GM19467 (cell line): ENCODE measurements around the gene MYO9B.
"Not testable (repeated sequence)": the region's sequence is repeated elsewhere in the genome, so short reads cannot be mapped to it uniquely, and the experiment has no call there.

ENCODE experiments used
- ATAC-seq: cut with Tn5 transposase; IDR thresholded peaks from one replicate; pipeline ENCODE4 v1.9.1; 2021; ENCODE audit warnings: mild to moderate bottlenecking, moderate library complexity; ENCODE audit not compliant: unreplicated experiment

Gene MYO9B

DNA sequence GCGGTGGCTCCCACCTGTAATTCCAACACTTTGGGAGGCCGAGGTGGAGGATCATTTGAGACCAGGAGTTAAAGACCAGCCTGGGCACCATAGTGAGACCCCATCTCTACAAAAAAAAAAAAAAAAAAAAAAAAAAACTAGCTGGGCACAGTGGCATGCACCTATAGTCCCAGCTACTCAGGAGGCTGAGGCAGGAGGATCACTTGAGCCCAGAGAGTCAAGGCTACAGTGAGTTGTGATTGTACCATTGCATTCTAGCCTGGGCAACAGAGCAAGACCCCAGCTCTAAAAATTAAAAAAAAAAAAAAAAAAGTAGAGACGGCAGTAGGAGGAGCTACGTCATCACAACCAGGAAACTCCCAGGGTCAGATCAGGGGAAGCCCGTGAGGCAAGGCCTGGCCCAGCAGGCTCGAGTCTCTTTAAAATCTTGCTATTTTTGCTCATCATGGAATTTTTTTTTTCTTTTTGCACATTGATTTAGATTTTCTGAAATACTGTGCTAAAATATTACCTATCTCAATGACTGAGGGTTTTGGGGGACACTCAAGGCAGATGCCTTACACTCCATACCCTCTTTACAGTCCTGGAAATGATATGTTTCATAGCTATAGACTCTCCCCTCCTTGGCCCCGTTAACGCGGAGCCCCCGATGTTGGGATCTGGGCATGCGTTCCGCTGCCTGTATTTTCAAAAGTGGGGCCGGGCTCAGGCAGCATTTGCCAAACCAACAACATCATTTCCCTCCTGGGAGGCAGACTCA is 95.1 kb downstream of the MYO9B start:
- no peak for ATAC-seq

DNA sequence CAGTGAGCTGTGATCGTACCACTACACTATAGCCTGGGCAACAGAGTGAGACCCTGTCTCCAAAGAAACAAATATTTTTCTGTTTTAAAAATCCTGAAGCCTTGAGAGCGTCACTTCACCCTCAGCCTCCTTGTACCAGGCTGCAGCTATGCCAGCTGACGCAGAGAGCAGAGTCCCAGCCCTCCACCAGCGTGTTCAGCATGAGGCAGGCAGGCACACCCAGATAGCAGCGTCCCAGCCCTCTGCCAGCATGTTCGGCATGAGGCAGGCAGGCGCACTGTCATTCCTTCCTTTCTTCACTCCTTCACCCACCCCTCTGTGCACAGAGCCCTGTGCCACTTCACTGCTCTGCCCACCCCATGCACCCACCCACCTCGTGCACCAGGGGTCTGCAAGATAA is 96.3 kb downstream of the MYO9B start:
- ATAC-seq: no peak

DNA sequence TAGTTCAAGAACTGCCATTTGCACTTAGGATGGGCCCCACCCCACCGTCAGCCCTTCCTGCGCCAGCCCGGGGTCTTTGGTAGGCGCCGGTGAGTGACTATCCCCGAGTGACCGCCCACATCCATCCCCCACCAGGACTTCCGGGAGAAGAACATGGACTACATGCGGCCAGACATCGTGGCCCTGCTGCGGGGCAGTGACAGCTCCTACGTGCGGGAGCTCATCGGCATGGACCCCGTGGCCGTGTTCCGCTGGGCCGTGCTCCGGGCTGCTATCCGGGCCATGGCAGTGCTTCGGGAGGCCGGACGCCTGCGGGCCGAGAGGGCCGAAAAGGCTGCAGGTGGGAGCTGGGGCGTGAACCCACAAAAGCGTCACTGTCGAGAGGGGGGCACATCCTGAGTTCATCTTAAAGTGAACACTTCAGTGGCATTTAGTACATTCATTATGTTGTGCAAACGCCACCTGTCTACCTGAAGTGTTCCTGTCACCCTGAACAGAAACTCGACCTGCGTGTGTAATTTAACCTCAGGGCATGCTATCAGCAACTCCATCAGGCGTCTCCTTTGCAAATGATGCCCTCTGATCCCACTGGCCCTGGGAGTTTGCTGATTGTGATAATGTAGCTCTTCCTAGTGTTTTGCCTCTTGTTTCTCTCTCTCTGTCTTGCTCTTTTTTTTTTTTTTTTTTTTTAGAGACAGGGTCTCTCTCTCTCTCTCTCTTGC is 97.2 kb downstream of the MYO9B start:
- ATAC-seq: no peak

DNA sequence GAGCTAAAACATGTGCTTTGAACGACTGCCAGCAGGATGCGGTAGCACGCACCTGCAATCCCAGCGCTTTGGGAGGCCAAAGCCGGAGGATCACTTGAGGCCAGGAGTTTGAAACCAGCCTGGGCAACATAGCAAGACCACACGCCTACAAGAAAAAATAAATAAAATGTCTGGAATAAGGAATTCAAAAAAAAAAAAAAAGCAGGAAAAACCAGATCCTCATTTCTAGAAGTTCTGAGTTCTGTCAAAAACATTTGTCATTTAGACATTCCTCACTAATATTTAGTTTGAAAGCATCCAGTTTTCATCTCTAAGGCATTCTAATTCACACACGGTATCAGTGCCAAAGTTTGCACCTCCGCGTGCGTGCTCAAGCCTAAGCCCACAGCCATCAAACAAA is 102.7 kb downstream of the MYO9B start:
- no peak for ATAC-seq

DNA sequence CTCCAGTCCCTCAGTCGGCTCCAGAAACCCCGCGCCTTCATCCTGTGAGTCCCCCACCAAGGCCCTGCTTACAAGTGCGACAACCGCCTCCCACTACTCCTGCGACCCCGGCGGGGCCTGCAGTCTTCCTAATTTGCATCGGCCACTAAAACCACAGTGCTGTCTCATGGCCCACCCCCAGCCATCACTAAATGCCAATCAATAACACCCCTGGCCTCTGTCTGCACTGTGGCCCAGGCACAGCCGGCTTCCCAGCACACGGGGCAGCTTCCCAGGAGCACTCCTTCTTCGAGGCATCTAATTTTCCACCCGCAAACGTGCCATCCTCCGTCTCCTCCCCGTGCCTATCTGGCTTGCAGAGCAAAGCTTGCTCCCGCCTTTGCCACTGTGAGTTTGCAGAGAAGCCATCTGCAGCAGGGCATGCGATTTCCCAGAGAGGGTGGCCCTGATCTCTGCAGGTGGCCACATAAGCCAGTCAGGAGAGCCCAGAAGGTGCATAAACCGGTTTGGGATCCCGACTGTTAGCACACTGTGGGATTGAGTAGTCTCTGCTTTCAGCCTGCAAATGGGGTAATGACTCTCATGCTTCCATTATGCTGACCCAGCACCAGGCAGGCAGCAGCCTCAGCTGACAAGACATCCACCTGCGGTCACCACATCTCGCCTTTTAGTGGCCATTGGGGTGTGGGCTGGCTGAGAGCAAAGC is 105.6 kb downstream of the MYO9B start:
- no peak for ATAC-seq

DNA sequence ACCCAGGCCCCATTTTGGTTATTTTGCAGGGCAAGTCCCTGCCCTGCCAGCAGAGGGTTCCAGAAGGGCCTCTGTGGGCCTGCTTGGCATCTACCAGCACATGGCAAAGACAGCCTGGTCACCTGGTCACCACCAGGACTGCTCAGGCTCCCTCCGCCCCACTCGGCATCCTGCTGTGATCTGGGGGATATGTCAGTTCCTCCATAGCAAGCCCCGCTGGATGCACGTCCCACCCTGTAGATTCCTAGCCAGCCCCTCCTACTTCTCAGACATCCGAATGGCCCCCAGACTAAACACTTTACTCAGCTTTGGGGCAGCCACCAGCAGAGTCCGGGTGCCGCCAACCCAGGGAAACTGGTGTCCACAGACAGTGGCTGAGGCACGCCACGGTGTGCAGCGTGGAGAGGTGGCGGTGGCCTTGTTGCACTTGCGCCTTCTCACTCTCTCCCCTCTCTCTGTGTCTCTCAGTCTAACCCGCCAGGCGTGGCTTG is 107.7 kb downstream of the MYO9B start:
- ATAC-seq: no peak

- no peak for ATAC-seq
Observed at GRCh38 chr19:17183858-17184321, 108.3 kb downstream of the MYO9B start.

- no peak for ATAC-seq
Observed at GRCh38 chr19:17184371-17184841, 108.8 kb downstream of the MYO9B start.

DNA sequence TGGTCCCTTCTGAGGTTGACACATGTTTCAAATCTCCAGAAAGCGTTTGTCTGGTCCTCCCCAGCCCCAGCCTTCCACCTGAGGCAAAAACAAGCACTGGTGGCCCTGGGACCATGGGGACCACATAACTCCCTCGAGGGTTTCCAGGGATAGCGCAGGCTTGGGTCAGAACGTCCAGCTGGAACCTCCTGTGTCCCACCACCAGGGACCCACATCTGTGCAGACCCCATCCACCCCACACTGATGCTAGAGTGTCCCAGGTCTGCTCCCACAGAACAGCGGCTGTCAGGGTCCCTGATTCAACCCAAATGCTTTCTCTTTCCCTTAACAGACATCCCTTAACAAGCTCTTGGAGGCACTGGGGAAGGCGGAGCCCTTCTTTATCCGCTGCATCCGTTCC is 110.0 kb downstream of the MYO9B start:
- ATAC-seq: no peak

- not testable (repeated sequence) for ATAC-seq
Observed at GRCh38 chr19:17191736-17192135, 116.2 kb downstream of the MYO9B start.

DNA sequence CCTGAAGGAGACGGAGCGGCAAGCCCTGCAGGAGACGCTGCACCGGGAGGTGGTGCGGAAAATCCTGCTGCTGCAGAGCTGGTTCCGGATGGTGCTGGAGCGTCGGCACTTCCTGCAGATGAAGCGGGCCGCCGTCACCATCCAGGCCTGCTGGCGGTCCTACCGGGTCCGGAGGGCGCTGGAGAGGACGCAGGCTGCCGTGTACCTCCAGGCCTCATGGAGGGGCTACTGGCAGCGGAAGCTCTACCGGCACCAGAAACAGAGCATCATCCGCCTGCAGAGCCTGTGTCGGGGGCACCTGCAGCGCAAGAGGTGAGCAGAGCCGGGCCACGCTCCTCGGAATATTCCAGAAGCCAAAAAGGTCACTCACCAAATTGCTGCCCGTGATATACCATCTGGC is 117.2 kb downstream of the MYO9B start:
- ATAC-seq: no peak

DNA sequence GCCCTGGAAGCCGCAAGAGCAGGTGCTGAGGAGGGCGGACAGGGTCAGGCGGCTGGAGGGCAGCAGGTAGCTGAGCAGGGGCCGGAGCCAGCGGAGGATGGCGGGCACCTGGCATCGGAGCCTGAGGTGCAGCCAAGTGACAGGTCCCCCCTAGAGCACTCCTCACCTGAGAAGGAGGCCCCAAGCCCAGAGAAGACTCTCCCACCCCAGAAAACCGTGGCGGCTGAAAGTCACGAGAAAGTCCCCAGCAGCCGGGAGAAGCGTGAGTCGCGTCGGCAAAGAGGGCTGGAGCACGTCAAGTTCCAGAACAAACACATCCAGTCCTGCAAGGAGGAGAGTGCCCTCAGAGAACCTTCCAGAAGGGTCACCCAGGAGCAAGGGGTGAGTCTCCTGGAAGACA is 119.0 kb downstream of the MYO9B start:
- ATAC-seq: no peak

DNA sequence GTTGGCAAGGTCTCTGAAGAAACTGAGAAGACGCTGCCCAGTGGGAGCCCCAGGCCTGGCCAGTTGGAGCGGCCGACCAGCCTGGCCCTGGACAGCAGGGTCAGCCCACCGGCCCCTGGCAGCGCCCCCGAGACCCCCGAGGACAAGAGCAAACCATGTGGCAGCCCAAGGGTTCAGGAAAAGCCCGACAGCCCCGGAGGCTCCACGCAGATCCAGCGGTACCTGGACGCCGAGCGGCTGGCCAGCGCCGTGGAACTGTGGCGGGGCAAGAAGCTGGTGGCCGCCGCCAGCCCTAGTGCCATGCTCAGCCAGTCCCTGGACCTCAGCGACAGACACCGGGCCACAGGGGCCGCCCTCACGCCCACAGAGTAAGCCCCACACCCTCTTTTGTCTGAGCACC is 119.5 kb downstream of the MYO9B start:
- ATAC-seq: no peak

- no peak for ATAC-seq
Observed at GRCh38 chr19:17196610-17197009, 121.0 kb downstream of the MYO9B start.

GRCh38 chr19:17197666-17198065 is 122.1 kb downstream of the MYO9B start:
- no peak for ATAC-seq

DNA sequence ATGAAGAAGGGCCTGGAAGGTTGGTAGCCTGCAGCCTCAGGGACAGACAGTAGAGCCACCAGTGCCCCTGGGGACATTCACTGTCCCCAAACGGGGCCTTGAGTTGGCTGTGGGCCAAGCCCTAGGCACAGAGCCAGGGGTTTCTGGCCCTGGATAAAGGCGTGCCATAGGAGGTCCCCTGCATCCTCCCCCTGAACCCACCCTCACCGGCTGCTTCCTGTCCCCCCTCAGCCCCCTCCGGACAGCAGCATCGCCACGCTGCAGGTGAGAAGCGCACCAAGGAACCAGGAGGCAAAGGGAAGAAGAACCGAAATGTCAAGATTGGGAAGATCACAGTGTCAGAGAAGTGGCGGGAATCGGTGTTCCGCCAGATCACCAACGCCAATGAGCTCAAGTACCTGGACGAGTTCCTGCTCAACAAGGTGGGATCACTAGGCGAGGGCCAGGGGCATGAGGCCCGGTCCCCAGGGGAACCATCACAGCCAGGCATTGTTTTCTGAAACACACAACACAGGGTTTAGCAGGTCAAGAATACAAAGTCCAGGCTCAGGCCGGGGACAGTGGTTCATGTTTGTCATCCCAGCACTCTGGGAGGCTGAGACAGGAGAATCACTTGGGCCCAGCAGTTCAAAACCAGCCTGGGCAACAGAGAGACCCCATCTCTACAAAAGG is 125.0 kb downstream of the MYO9B start:
- ATAC-seq: no peak

DNA sequence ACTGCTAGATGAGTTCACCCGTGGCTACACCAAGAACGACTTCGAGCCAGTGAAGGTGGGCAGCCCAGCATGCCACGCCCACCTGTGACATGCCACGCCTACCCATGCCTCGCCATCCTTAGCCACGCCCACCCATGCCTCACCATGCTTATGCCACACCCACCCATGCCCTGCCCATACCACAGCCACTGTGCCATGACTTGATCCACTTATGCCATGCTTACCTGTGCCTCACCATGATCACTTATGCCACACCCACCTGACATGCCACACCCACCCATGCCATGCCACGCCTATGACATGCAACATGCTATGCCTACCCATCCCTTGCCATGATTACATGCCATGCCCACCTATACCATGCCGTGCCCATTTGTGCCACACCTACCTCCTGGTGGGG is 126.7 kb downstream of the MYO9B start:
- ATAC-seq: no peak

- no peak for ATAC-seq
Observed at GRCh38 chr19:17202713-17203112, 127.1 kb downstream of the MYO9B start.

DNA sequence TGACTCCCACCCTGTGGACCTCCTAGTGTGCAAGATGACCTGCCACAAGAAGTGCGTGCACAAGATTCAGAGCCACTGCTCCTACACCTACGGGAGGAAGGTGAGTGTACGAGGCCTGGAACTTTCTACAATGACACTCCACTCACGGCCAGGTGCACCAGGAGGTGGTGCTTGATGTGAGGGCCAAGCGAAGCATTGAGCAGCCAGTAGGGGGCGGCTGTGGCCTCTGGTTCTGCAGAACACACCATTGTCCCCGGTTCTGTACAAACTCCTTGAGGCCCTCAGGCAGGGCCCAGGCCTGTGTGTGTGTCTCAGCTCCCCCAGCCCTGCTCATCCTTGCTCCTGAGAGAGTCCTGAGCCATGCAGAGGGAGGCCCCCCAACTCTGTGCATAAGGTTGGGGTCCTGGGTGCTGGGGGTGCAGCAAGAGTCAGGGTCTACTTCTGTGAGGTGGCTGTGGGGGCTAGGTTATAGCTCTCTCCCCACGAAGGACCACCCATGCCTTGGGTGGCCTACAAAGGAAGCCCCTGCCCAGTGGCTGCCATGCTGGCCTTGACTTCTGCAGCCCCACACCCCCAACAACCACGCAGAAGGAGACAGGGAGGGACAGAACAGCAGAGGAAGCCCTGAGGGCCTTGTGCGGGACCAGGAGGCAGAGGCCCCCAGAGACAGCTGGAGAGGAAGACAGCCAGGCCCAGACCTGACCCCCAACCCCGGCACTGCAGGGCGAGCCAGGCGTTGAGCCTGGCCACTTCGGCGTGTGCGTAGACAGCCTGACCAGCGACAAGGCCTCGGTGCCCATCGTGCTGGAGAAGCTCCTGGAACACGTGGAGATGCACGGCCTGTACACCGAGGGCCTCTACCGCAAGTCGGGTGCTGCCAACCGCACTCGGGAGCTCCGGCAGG is 129.9 kb downstream of the MYO9B start:
- ATAC-seq: no peak
